ENCODE measurements around the gene POLR3B. TPM values are rescaled to one million over a fixed set of nuclear protein-coding genes. Genes with fewer than 3 reads are reported as not detected.
A peak's percentile ranks its signal among the peaks of the same experiment; 100 is the strongest.

Gene POLR3B
- total and polyA plus RNA-seq, 12 donors = 2.0 to 12.0 (median 9.2) TPM

GRCh38 chr12:106327309-106327869, 30.2 kb upstream of the POLR3B start:
- Histone ChIP-seq H3K4me3 (no peak overlapping the region), H3K4me1 (peaks cover 0 to 45% (median 18%) of the 10 kb centered on the region in 9 donors), H3K9me3 (no peaks in the 10 kb centered on the region), H3K36me3 (peaks cover 0 to 100% (median 52%) of the 10 kb centered on the region in 9 donors), H3K27ac (peak overlapping the region in 3 of 10 donors; percentile 7 to 27 (median 18)), H3K27me3 (no peaks in the 10 kb centered on the region)
- WGBS, 2 donors = 61 to 76% methylated on average over 2 of the region's 2 CpGs
- intact Hi-C loops (cut with DNase I) = no loop called here
- TF ChIP-seq, protein P1, sequence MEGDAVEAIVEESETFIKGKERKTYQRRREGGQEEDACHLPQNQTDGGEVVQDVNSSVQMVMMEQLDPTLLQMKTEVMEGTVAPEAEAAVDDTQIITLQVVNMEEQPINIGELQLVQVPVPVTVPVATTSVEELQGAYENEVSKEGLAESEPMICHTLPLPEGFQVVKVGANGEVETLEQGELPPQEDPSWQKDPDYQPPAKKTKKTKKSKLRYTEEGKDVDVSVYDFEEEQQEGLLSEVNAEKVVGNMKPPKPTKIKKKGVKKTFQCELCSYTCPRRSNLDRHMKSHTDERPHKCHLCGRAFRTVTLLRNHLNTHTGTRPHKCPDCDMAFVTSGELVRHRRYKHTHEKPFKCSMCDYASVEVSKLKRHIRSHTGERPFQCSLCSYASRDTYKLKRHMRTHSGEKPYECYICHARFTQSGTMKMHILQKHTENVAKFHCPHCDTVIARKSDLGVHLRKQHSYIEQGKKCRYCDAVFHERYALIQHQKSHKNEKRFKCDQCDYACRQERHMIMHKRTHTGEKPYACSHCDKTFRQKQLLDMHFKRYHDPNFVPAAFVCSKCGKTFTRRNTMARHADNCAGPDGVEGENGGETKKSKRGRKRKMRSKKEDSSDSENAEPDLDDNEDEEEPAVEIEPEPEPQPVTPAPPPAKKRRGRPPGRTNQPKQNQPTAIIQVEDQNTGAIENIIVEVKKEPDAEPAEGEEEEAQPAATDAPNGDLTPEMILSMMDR (IDR thresholded peaks at IDR 0.05) = no peak
- peak in 2 of 8 donors; percentile 48 to 66 for ATAC-seq
- DNase-seq = no peak

DNA sequence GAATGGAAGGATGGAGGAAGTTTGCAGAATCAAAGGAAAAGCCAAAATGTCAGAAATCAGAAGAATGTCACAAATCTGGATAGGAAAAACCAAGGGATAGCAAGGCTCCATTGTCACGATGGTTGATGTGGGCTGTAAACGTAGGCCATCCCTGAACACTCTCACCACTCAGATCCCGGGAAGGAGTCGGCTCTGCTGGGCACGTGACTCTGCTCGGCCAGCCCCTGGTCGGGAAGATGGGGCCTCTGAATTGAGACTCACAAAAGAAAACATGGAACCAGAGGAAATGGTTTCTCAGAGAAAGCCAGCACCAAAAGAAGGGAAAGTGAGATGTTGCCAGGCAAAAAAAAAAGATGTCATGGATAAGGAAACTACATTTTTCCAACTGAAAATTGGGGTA, 28.8 kb upstream of the POLR3B start:
- Histone ChIP-seq H3K27me3 (no peaks in the 10 kb centered on the region), H3K27ac (peak overlapping the region in 4 of 10 donors; percentile 14 to 46 (median 38)), H3K4me3 (no peak overlapping the region), H3K4me1 (peaks cover 0 to 45% (median 18%) of the 10 kb centered on the region in 9 donors), H3K36me3 (peaks cover 0 to 100% (median 41%) of the 10 kb centered on the region in 9 donors), H3K9me3 (no peaks in the 10 kb centered on the region)
- 78 to 83% methylated on average over 7 of the region's 7 CpGs for WGBS, 2 donors
- TF ChIP-seq, protein P1 (IDR thresholded peaks at IDR 0.05) = no peak
- DNase-seq (no peak), ATAC-seq (peak in 1 of 8 donors; percentile 36)
- intact Hi-C loops (cut with DNase I) = no loop called here

DNA sequence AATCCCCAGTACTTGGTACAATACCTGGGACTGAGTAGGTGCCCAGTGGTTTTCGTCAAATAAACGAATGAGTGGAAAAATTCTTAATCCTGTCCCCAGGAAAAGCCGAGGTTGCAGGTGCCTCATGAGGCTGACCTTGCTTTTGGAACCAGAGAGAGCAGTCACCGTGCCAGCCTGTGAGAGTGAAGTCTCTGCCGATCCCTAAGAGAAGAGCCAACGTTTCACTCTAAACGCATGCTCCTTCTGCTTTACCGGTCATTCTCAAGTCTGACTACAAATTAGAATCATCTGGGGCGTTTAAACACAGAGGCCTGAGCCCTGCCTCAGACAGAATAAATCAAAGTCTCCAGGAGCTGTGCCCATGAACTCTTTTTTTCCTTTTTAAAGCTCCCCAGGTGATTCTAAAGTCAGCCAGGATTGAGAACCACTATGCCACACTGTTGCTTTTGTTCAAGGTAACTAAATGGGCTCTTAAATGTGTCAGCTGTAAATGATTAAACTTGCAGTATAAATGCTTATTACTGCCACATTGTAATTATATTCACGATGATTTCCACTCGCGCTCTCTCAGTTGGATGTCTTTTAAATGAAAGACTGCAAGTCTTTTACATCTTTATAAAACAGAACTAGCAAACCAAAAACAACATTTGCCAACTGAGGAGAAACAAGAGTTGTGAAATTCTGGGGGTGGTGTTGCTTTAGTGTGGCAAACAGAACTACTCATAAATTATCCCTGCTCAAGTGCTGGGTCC, 28.1 kb upstream of the POLR3B start:
- Histone ChIP-seq H3K9me3 (no peaks in the 10 kb centered on the region), H3K4me3 (no peak overlapping the region), H3K4me1 (peaks cover 0 to 45% (median 18%) of the 10 kb centered on the region in 9 donors), H3K36me3 (peaks cover 0 to 100% (median 41%) of the 10 kb centered on the region in 9 donors), H3K27ac (peak overlapping the region in 5 of 10 donors; percentile 7 to 46 (median 32)), H3K27me3 (no peaks in the 10 kb centered on the region)
- TF ChIP-seq, protein P1 (IDR thresholded peaks at IDR 0.05) = no peak
- ATAC-seq = peak in 6 of 8 donors; percentile 43 to 65 (median 53)
- 58 to 71% methylated on average over 12 of the region's 12 CpGs for WGBS, 2 donors
- intact Hi-C loops (cut with DNase I) = no loop called here
- DNase-seq = no peak

- Histone ChIP-seq H3K36me3 (peaks cover 0 to 100% (median 26%) of the 10 kb centered on the region in 9 donors), H3K4me3 (no peak overlapping the region), H3K27ac (no peak overlapping the region), H3K27me3 (no peaks in the 10 kb centered on the region), H3K4me1 (peaks cover 0 to 44% (median 23%) of the 10 kb centered on the region in 9 donors), H3K9me3 (no peaks in the 10 kb centered on the region)
- intact Hi-C loops (cut with DNase I) = no loop called here
- no peak for ATAC-seq
- no peak for DNase-seq
- 92 to 95% methylated on average over 2 of the region's 2 CpGs for WGBS, 2 donors
- TF ChIP-seq, protein P1 (IDR thresholded peaks at IDR 0.05) = no peak
These were observed 25.9 kb upstream of the POLR3B start for GRCh38 chr12:106331599-106331998.
